ENCODE results near the gene ZBED3.

- no peak for TF ChIP-seq CTCF (IDR thresholded peaks at IDR 0.05; ENCODE audit: borderline replicate concordance, extremely low read depth, low read length, poor library complexity, severe bottlenecking)
- no peak for TF ChIP-seq EZH2 (IDR thresholded peaks at IDR 0.05; ENCODE audit: borderline replicate concordance, low read depth, low read length, severe bottlenecking)
Observed at GRCh38 chr5:77103457-77103856, 16.4 kb upstream of the ZBED3 start.

Data from DND-41 (cell line).